Choroid plexus epithelial cell (primary cell): ENCODE measurements around the gene HSPA8.
"Not testable (repeated sequence)": the region's sequence is repeated elsewhere in the genome, so short reads cannot be mapped to it uniquely, and the experiment has no call there.

Experiments
- DNase-seq: peaks from one replicate; pipeline ENCODE4 v3.0.0-alpha.2; 2010; ENCODE audit warnings: low read depth
- H3K4me3 ChIP-seq: 2 replicates; pipeline ENCODE4 v1.5.1; 2011; ENCODE audit warnings: low read depth, mild to moderate bottlenecking, control low read depth, low read length, moderate library complexity
- TF ChIP-seq, protein P1 (sequence below): conservative IDR thresholded peaks from 2 replicates; pipeline ENCODE4 v1.5.1; 2011; ENCODE audit warnings: low read depth, mild to moderate bottlenecking, control low read depth, inconsistent platforms, low read length, moderate library complexity

HSPA8 gene

DNA sequence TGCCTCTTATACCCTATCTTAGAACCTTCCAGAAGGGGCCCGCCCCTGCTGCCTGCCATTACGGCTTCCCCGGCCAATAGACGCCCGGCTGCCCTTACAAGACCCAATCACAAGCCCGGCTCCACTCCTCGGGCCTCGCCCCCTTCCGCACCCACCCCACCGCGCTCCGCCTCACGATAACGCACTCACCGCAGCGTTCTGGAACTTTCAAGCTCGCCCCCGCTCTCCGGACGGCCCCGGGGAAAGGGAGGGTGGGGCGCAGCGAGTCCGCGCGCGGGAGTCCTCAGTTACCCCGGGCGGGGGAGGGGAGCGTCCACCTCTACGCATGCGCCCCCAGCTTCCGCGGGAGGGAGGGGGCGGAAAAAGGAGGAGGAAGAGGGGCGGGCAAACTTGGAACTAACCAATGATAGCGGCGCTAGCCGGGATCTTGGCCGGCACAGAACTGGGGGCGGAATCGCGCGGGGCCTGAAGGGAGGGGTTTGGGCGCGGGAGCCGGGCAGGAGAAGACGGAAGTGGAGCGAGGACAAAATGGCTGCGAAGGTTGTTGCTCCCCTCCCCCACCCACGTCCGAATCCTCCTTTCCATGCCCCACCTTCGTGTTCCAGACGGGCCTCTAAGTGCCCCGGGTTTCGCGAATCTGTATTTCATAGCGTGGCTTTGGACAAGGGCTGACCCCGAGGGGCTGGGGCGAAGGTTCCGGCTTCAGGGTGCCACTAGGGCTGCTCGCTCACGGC, 389 bp upstream of the HSPA8 start:
- TF ChIP-seq, protein P1, sequence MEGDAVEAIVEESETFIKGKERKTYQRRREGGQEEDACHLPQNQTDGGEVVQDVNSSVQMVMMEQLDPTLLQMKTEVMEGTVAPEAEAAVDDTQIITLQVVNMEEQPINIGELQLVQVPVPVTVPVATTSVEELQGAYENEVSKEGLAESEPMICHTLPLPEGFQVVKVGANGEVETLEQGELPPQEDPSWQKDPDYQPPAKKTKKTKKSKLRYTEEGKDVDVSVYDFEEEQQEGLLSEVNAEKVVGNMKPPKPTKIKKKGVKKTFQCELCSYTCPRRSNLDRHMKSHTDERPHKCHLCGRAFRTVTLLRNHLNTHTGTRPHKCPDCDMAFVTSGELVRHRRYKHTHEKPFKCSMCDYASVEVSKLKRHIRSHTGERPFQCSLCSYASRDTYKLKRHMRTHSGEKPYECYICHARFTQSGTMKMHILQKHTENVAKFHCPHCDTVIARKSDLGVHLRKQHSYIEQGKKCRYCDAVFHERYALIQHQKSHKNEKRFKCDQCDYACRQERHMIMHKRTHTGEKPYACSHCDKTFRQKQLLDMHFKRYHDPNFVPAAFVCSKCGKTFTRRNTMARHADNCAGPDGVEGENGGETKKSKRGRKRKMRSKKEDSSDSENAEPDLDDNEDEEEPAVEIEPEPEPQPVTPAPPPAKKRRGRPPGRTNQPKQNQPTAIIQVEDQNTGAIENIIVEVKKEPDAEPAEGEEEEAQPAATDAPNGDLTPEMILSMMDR = no peak
- DNase-seq = peak; percentile 100
- peak overlapping the region; percentile 98 for H3K4me3 ChIP-seq

DNA sequence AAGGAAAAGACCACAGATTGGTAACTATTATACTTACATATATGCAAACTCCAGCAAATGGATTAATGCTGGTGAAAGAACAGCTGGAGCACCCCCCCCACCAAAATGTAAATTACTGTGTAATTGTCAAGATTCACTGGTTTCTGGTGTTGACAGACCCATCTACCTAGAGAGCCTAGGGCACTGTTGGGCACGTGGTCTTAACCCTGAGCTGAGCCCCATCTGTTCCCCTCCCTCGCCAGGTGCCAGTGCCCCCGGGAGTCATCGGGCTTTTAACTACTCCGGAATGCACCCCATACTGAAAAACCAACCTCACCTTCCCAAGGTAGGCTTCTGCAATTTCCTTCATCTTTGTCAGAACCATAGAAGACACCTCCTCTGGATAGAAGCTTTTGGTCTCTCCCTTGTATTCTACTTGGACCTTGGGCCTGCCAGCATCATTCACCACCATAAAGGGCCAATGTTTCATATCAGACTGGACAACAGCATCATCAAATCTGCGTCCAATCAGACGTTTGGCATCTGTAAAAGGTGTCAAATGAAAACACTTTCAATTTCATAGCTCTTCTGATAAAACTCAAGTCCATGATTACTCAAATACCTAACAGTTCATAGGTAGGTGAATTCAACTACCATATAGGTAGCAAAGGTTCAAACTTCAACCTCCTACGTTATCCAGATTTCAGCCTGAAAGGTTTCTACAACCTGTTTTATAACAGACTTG, 1.5 kb downstream of the HSPA8 start:
- H3K4me3 ChIP-seq = peak overlapping the region; percentile 98
- DNase-seq = no peak
- TF ChIP-seq, protein P1 = no peak

GRCh38 chr11:123059041-123059920, 2.7 kb downstream of the HSPA8 start:
- H3K4me3 ChIP-seq = peak overlapping the region; percentile 98
- not testable (repeated sequence) for DNase-seq

DNA sequence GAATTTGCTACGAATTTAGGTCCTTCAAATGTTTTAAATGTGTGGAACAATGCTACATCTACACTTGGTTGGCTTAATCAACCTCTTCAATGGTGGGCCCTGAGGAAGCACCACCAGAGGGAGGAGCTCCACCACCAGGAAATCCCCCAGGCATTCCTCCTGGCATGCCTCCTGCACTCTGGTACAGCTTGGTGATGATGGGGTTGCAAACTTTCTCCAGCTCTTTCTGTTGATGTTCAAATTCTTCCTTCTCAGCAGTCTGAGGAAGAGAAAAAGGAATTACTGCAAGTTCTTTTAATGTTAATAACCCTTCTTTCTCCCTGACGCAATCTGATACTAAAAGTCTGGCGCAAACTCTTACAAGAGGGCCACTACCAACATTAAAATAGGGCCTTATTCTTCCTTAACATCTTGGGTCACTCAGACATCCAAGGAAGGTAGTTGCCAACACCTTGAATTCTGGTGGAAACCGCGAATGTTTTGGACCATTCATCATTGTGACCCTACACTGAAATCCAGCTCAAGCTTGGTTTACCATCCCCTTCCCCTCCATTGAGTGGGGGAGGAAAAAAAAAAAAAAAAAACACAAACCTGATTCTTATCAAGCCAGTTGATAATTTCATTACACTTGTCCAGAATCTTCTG, 4.2 kb downstream of the HSPA8 start:
- no peak overlapping the region for H3K4me3 ChIP-seq
- DNase-seq = no peak
- TF ChIP-seq, protein P1 = peak; percentile 23

GRCh38 chr11:123056835-123057491, 5.0 kb downstream of the HSPA8 start:
- TF ChIP-seq, protein P1 = no peak

GRCh38 chr11:123055191-123055901, 6.6 kb downstream of the HSPA8 start:
- no peak overlapping the region for H3K4me3 ChIP-seq
- TF ChIP-seq, protein P1 = no peak
- DNase-seq = no peak

More at GRCh38 chr11:123056835-123057491, 5.0 kb downstream of the HSPA8 start:
- no peak overlapping the region for H3K4me3 ChIP-seq
- no peak for DNase-seq
